C4-2B (cell line): ENCODE data around the gene COX5B.

Experiments used
- H3K27ac ChIP-seq: fragments of 450-650 bp; 2 replicates; pipeline ENCODE4 v1.5.1; 2017
- ZFX ChIP-seq: fragments of 450-650 bp; IDR thresholded peaks from 2 replicates; pipeline ENCODE4 v1.6.1; 2017
- TF ChIP-seq, protein P1 (sequence below): fragments of 450-650 bp; conservative IDR thresholded peaks from 2 replicates; pipeline ENCODE4 v1.5.1; 2017; ENCODE audit warnings: mild to moderate bottlenecking

The COX5B gene

DNA sequence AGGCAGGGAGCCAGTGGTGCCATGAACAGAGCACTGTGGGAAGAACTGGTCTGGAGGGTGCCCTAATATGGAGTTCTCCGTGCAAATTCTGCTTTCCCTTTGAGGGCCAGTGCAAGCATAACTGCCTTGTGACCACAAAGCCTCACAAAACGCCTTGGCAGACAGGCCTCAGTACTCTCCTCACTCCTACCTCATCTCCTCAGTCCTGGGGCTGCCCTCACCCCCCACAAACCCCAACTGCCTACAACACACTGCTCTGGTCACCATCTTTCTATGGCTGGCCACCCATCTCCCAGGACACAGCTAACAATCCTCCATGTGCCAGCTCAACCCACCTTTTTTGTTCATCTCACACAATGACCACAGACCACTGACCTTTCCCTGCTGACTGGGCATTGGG lies 8.9 kb downstream of the COX5B start:
- TF ChIP-seq, protein P1, sequence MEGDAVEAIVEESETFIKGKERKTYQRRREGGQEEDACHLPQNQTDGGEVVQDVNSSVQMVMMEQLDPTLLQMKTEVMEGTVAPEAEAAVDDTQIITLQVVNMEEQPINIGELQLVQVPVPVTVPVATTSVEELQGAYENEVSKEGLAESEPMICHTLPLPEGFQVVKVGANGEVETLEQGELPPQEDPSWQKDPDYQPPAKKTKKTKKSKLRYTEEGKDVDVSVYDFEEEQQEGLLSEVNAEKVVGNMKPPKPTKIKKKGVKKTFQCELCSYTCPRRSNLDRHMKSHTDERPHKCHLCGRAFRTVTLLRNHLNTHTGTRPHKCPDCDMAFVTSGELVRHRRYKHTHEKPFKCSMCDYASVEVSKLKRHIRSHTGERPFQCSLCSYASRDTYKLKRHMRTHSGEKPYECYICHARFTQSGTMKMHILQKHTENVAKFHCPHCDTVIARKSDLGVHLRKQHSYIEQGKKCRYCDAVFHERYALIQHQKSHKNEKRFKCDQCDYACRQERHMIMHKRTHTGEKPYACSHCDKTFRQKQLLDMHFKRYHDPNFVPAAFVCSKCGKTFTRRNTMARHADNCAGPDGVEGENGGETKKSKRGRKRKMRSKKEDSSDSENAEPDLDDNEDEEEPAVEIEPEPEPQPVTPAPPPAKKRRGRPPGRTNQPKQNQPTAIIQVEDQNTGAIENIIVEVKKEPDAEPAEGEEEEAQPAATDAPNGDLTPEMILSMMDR = no peak
- no peak for TF ChIP-seq ZFX
- no peak overlapping the region for H3K27ac ChIP-seq

DNA sequence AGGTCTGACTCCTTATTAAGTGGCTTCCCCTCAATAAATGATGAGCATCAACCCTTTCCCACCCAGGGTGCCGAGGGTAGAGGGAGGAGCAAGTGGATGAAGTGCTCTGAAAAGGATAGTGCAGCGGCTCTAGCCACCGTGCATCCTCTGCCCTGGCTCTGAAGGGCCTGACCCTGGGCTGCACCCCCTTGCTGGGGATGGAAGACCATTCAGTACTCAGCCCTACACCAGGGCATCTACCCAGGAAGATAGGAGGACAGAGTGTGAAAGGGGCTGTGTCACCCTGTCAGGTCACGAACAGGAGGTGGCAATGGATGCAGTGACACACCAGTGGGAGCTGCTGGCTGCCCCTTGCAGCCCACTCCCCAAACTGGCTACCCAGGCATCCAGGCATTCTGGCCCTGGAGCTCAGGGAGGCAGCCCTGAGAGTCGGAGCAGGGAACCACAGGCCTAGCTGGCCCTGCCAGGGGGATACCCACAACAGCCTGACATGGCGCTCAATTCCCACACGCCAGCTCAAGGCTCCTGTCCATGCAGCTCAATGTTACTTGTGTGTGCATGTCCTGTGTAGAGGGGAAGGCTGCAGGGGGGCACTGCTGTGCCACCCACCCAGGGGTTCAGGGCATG lies 10.4 kb downstream of the COX5B start:
- H3K27ac ChIP-seq = no peak overlapping the region
- no peak for TF ChIP-seq ZFX
- TF ChIP-seq, protein P1 = no peak

DNA sequence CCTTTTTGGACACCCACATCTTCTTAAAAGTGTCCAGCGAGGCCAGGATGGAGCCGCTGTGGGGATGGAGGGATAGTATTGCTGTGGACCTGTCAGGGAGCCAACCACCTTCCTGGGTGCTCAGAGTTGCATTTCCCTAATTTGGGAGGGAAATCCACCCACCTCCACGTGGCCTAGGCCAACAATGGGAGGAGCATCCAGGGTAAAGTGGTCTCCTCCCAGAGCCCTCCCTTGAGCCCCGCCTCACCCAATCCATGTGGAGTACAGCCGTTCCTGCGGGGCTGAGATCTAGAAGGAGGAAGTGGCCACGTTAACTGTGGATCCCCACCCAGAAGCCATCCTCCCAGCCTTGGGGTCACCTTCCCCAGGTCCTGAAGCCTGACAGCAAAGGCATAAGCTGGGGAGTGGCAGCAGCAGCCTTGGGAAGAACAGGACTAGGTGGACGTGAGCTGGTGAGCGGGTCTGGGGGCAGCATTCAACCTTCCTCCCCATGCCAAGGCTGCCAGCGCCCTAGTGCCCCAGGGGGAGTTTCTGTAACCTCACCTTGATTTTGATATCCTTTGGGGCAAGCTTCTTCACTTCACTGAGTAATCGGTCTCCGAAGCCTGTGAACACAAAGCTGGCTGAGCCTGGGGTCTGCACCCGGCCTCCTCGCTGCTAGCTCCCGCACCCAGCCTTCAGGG lies 11.2 kb downstream of the COX5B start:
- no peak for TF ChIP-seq ZFX
- TF ChIP-seq, protein P1 = no peak
- no peak overlapping the region for H3K27ac ChIP-seq

DNA sequence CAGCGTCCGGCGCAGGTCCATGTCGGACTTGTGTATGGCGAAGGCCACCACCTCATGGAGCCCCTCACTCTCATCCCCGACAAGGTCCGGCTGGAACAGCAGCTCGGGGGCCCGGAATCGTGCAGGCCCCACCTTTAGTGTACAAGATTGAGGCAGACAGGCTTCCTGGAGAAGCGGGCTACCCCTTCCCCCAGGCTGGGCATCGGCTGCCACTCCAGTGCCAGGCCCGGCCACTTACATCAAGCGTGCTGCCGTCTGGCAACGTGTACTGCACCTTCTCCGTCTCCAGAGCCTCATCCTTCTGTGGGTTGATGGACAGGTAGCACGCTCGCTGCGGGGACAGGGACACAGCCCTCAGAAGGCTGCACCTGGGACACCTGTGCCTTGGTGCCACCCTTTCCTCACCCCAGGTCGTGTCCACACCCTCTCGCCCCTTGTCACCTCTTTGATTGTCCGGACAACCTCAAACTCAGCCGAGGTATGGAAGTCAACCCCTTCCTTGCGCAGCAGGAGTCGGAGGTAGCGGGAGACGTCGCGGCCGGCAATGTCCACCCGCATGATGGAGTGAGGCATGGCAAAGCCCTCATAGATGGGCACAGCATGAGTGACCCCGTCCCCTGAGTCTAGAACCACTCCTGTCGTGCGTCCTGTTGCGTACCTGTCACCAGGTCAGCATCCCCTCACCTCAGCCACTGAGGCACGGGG lies 12.3 kb downstream of the COX5B start:
- TF ChIP-seq, protein P1 = no peak
- no peak for TF ChIP-seq ZFX

DNA sequence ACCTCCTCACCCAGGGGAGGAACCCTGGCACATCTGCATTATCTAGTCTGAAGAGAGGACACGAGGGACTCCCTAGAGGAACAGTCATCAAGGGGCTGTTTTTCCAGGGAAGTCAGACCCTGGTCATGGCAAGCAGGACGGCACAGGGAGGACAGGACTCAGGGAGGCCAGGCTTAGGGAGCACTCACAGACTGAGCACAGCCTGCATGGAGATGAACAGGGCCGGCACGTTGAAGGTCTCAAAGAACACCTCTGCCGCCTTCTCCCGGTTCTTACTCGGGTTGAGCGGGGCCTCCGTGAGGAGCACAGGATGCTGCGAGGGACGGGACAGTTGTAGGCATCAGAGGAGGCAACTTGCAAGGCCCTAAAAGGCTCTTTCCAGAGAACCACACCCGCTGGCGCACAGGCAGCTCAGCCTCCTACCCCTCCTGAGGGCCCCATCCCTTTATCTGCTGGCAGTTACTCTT lies 12.9 kb downstream of the COX5B start:
- H3K27ac ChIP-seq = no peak overlapping the region
- TF ChIP-seq ZFX = no peak
- TF ChIP-seq, protein P1 = no peak

More for the DNA sequence above, 12.3 kb downstream of the COX5B start:
- H3K27ac ChIP-seq = no peak overlapping the region

DNA sequence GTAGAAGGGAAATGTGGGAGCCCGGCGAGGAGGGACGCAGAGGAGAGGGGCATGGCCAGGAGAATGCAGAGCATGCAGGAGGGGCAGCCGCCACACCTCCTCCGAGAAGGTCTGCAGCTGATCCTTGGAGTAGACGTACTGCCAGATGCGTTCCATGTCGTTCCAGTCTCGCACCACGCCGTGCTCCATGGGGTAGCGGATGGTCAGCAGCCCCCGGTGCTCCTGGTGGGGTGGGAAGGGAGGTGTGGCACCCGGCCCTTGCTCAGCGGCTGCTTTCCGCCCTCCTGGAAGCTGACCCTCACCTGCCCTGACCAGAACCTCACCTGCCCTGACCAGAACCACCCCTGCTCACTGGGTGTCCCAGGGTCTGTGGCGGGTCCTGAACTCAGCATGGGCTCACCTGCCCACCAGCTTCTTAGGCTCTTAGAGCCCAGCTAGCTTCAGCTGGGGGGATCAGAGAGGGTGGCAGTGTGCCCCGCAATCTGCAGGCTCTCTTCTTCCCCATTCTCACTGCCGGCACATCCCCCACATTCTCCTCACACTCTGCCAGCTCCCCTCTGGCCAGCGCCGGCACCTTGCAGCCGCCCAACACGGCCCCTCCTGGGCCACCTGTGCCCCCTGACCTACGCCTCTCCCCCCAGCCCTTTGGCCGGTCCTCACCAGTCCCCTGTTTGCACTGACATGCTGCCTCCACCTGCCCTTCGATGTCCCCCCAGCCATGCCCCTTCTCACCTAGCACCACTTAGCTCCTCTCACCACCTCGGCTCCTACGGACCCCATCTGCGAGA lies 13.6 kb downstream of the COX5B start:
- no peak for TF ChIP-seq ZFX
- TF ChIP-seq, protein P1 = no peak
- H3K27ac ChIP-seq = no peak overlapping the region
